ENCODE measurements around the gene EMID1. TPM values are rescaled to one million over a fixed set of nuclear protein-coding genes. Genes with fewer than 3 reads are reported as not detected.

Gene EMID1
- total and polyA plus RNA-seq, 8 donors: 10.5 to 110 (median 85.9) TPM

- Histone ChIP-seq H3K27ac (no peak overlapping the region), H3K4me1 (peaks cover 16 to 55% of the 10 kb centered on the region in 2 donors), H3K27me3 (no peaks in the 10 kb centered on the region), H3K9me3 (no peaks in the 10 kb centered on the region), H3K4me3 (no peak overlapping the region), H3K36me3 (peaks cover 0 to 94% of the 10 kb centered on the region in 2 donors)
- ATAC-seq: peak; percentile 20
- DNase-seq: no peak
- no peak for TF ChIP-seq CTCF (IDR thresholded peaks at IDR 0.05)
- intact Hi-C loops (cut with DNase I): no loop called here
These were observed 70.3 kb downstream of the EMID1 start for GRCh38 chr22:29275819-29276565.

DNA sequence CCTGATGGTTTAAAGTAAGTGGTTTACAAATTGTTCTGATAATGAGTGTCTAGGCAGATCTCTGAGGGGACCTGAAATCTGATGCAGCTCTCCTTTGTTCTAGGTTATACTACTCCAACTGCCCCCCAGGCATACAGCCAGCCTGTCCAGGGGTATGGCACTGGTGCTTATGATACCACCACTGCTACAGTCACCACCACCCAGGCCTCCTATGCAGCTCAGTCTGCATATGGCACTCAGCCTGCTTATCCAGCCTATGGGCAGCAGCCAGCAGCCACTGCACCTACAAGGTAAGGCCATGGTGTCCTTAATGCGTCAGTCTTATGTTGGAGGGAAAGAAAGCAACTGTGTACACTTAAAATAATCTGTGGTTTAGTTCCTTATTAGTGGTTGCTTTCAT lies 72.2 kb downstream of the EMID1 start:
- DNase-seq (no peak), ATAC-seq (no peak)
- no peak overlapping the region for H3K27ac ChIP-seq
- H3K4me1 ChIP-seq: peaks cover 1 to 36% of the 10 kb centered on the region in 2 donors
- H3K4me3 ChIP-seq: no peak overlapping the region
- intact Hi-C loops (cut with DNase I): no loop called here
- H3K9me3 ChIP-seq: no peaks in the 10 kb centered on the region
- TF ChIP-seq CTCF (IDR thresholded peaks at IDR 0.05): no peak
- H3K27me3 ChIP-seq: no peaks in the 10 kb centered on the region
- H3K36me3 ChIP-seq: peaks cover 0 to 98% of the 10 kb centered on the region in 2 donors

- Histone ChIP-seq H3K27ac (no peak overlapping the region), H3K4me3 (no peak overlapping the region), H3K4me1 (no peaks in the 10 kb centered on the region), H3K27me3 (no peaks in the 10 kb centered on the region), H3K9me3 (no peaks in the 10 kb centered on the region), H3K36me3 (peaks cover 0 to 100% of the 10 kb centered on the region in 2 donors)
- no peak for ATAC-seq
- intact Hi-C loops (cut with DNase I): no loop called here
- no peak for TF ChIP-seq CTCF (IDR thresholded peaks at IDR 0.05)
- DNase-seq: no peak
These were observed 78.5 kb downstream of the EMID1 start for GRCh38 chr22:29284196-29284595.

DNA sequence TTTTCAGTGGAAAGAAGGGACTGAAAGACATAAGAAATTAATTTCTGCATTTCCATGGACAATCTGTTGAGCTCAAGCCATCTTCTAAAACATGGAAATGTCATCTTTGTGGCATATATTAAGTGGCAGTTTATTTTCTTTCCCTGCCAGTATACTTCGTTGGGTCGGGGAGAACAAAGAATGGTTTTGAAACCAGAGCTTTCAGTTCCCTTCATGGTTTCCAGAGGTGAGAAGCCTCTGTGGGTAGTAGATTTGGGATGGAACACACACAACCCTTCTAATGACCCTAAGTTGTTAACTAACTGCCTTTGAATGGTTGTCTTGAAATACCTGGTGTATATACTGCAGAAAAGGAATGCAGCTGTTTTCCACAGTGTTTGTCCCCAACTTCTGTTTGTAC lies 83.1 kb downstream of the EMID1 start:
- no peak for TF ChIP-seq CTCF (IDR thresholded peaks at IDR 0.05)
- H3K36me3 ChIP-seq: peaks cover 0 to 100% of the 10 kb centered on the region in 2 donors
- no peaks in the 10 kb centered on the region for H3K4me1 ChIP-seq
- no peak overlapping the region for H3K27ac ChIP-seq
- intact Hi-C loops (cut with DNase I): no loop called here
- ATAC-seq (no peak), DNase-seq (no peak)
- H3K4me3 ChIP-seq: no peak overlapping the region
- no peaks in the 10 kb centered on the region for H3K27me3 ChIP-seq
- H3K9me3 ChIP-seq: no peaks in the 10 kb centered on the region

- H3K36me3 ChIP-seq: peaks cover 0 to 100% of the 10 kb centered on the region in 2 donors
- H3K27ac ChIP-seq: no peak overlapping the region
- H3K4me1 ChIP-seq: no peaks in the 10 kb centered on the region
- ATAC-seq (no peak), DNase-seq (no peak)
- H3K27me3 ChIP-seq: no peaks in the 10 kb centered on the region
- intact Hi-C loops (cut with DNase I): no loop called here
- no peak for TF ChIP-seq CTCF (IDR thresholded peaks at IDR 0.05)
- H3K9me3 ChIP-seq: no peaks in the 10 kb centered on the region
- H3K4me3 ChIP-seq: no peak overlapping the region
These were observed 84.4 kb downstream of the EMID1 start for GRCh38 chr22:29290061-29290460.
